GM19193 (cell line): Measurements from ENCODE around the gene TRAPPC5.

Experiments used
- POLR2A ChIP-seq: IDR thresholded peaks from 4 replicates; pipeline ENCODE4 v1.6.1; 2011; ENCODE audit not compliant: insufficient read depth, insufficient read length; ENCODE audit errors: extremely low read depth

Gene TRAPPC5

GRCh38 chr19:7643031-7643415 is 37.6 kb upstream of the TRAPPC5 start:
- no peak for TF ChIP-seq POLR2A

- no peak for TF ChIP-seq POLR2A
These were observed 36.1 kb upstream of the TRAPPC5 start for GRCh38 chr19:7644550-7644877.

- no peak for TF ChIP-seq POLR2A
These were observed 35.5 kb upstream of the TRAPPC5 start for GRCh38 chr19:7645163-7645562.

- TF ChIP-seq POLR2A, result no peak
These were observed 34.8 kb upstream of the TRAPPC5 start for GRCh38 chr19:7645656-7646425.

- TF ChIP-seq POLR2A, result no peak
These were observed 34.3 kb upstream of the TRAPPC5 start for GRCh38 chr19:7646426-7646700.

- TF ChIP-seq POLR2A, result no peak
These were observed 33.5 kb upstream of the TRAPPC5 start for GRCh38 chr19:7647156-7647555.

GRCh38 chr19:7648265-7649014 is 32.2 kb upstream of the TRAPPC5 start:
- no peak for TF ChIP-seq POLR2A

GRCh38 chr19:7650148-7650547 is 30.5 kb upstream of the TRAPPC5 start:
- no peak for TF ChIP-seq POLR2A

- no peak for TF ChIP-seq POLR2A
These were observed 28.5 kb upstream of the TRAPPC5 start for GRCh38 chr19:7652061-7652641.

GRCh38 chr19:7654401-7654800 is 26.2 kb upstream of the TRAPPC5 start:
- TF ChIP-seq POLR2A, result no peak

- TF ChIP-seq POLR2A, result no peak
These were observed 25.1 kb upstream of the TRAPPC5 start for GRCh38 chr19:7655581-7655980.

- TF ChIP-seq POLR2A, result no peak
These were observed 23.4 kb upstream of the TRAPPC5 start for GRCh38 chr19:7657131-7657751.

- peak; percentile 44 for TF ChIP-seq POLR2A
These were observed 22.4 kb upstream of the TRAPPC5 start for GRCh38 chr19:7658219-7658686.

- TF ChIP-seq POLR2A, result no peak
These were observed 18.7 kb upstream of the TRAPPC5 start for GRCh38 chr19:7661744-7662538.

- no peak for TF ChIP-seq POLR2A
These were observed 18.0 kb upstream of the TRAPPC5 start for GRCh38 chr19:7662657-7663056.
